Stimulated activated CD4-positive, alpha-beta T cell treated with anti-CD3 and anti-CD28 coated beads, Interleukin-2, amount 100 ng/mL, for 4 hours (primary cell): ENCODE results near the gene RTN4RL1.

Experiments
- DNase-seq: peaks from one replicate; pipeline ENCODE4 v3.0.0-alpha.2; 2020; ENCODE audit warnings: low read depth

The RTN4RL1 gene, protein sequence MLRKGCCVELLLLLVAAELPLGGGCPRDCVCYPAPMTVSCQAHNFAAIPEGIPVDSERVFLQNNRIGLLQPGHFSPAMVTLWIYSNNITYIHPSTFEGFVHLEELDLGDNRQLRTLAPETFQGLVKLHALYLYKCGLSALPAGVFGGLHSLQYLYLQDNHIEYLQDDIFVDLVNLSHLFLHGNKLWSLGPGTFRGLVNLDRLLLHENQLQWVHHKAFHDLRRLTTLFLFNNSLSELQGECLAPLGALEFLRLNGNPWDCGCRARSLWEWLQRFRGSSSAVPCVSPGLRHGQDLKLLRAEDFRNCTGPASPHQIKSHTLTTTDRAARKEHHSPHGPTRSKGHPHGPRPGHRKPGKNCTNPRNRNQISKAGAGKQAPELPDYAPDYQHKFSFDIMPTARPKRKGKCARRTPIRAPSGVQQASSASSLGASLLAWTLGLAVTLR

DNA sequence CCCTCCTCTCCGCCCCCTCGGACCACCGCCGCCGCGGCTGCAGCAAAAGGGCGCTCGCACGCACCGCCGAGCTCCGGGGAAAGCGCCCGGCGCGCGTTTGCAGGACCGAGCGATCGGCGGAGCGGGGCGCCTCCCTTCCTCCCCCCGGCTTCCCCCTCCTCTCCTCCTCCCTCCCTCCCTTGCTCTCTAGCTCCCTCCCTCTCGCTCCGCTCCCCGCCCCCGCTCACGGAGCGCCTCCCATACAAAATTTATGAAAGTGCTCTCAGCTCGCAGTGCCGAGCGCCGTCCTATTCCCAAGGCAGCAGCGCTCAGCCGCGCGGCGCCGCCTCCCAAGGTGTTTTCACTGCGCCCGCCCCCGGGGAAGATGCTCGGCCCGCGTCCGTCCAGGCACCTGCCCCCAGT, at the start of gene RTN4RL1:
Gene RTN4RL1 (minus strand): TSS at position 115 of the 402 bp plus-strand sequence. CDS start 469 bp downstream, outside the sequence.
- peak; percentile 77 for DNase-seq

GRCh38 chr17:2074919-2075318, 49.8 kb upstream of the RTN4RL1 start:
- no peak for DNase-seq

DNA sequence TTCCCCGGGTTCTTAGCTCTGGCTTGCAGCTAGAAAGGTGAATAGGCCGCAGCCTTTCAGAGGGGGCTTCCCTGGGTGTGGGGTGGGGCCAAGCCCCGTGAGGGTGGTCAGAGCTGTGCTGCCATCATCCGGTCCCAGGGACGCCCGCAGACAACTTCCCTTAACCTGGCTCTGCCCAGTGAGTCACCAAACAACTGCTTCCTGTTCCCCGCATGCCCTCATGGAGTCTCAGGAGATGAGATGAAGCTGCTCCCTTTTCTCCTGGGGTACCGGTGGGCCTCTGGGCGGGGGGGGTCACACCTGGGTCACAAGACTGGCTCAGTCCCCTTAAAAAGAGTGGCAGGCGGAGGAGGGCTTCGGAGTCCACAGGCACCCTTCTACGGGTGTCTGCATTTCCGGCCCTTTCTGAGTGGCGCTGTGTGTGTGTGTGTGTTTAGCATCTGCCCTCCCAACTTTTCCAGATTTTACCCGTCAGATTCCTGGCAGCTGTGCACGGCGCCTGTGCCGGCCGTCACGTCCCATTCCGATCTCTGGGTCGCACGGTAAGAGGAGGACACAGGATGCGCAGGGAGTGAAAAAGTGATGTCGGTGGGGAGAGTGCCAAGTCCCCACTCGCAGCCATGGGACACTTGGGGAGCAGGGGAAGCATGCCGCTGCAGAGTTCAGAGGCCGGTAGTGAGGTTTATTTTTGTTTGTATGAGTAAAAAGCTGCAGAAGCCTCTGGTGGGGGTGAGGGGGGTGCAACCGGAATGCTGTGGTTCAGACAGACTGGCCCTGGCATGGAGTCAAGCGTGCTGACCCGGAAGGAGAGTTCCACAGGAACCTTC, 46.5 kb upstream of the RTN4RL1 start:
- DNase-seq = no peak

- no peak for DNase-seq
These were observed 45.9 kb upstream of the RTN4RL1 start for GRCh38 chr17:2071024-2071385.

GRCh38 chr17:2070241-2071023, 45.3 kb upstream of the RTN4RL1 start:
- no peak for DNase-seq

- DNase-seq = no peak
These were observed 43.5 kb upstream of the RTN4RL1 start for GRCh38 chr17:2068519-2069051.

DNA sequence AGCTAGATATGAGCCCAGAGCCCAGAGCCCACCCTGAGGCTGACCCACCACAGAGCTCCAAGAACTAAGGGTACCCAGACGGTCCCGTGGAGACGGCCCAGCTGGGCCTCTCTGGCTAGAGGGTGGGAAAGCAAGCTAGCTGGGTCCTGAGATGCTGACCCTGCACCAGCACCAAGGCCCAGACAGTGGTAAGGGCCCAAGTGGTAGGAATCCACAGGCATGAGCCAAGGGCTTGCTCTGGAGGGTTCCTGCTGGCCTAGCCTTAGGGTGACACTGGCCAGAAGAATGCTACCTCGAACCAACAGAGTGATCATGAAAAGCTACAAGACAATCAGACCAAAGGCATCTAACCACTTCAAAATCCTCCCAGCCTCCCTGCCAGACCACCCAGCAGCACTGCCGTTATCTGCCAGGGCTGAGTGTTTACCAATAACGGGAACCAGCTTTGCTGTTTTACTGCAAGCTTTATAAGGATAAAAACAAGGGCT, 42.9 kb upstream of the RTN4RL1 start:
- no peak for DNase-seq

DNA sequence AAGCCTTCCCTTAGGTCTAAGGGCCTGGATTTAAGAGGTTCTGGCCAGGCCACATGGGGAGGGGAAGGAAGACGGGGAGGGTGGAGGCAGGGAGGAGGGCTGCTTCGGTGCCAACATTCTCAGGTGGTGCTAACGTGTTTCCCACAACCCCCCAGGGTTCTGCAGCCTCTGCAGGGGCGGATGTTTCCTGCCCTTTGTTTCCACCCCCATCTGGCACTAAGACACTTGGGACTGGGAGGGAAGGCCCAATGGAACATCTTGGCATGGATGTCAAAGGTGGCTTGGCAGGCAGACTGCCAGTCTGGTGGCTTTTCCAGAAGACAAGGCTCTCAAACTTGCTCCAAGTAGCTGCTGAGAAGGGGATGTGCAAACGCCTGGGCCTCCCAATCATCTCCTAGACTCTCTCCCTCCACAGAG, 42.5 kb upstream of the RTN4RL1 start:
- no peak for DNase-seq

GRCh38 chr17:2067048-2067561, 42.0 kb upstream of the RTN4RL1 start:
- DNase-seq = no peak

DNA sequence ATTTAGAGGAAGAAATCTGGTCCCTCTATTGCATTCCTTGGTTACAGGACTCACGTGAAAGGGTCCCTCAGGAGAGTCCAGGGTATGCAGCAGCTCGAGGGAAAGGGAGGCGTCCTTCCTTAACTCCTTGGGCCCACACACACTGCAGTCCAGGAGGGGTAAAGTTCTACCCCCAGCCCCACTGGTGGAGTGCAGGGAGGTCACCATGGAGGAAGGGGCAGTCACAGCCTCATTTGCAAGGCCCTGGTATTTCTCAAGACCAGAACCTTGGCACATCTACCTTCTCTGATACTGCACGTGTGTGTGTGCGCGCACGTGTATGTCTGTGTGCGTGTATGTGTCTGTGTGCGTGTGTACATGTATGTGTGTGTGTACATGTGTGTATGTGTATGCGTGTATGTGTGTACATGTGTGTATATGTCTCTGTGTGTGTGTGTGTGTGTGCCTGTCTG, 40.8 kb upstream of the RTN4RL1 start:
- no peak for DNase-seq

DNA sequence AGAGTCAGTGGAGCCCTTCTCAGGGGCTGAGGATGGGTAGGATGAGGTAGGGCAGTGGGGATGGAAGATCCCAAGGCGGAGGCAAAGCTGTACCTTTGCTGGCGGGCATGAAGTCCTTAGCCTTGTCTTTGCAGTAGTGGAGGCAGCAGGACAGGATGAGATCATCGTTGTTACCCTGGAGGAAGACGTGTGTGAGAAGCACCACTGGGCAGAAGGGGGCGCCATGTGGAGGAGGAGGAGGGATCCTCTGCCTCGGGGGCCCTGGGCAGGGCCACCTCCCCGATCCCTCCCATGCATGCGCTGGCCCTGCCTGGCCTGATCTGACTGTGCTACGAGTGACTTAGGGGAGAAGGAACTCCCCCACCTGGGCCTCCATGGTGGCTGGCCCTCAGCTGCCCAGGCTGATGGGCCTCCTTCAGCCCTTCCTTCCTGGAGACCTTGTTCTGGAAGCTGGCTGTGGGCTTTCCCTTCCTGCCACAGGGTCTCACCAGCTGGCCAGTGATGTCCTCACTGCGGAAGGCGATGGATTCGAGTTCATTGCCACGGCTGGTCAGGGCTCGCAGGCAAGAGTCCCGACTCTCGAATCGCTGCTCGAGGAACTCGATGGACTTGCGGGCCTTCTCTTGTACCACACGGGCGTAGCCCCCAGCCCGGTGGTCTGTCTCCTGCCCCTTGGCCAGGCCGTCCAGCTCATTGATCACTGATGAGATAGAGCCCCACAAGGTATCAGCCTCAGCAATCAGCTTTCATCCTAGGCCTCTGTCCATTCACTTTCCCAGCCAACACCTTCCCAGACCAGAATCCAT, 40.0 kb upstream of the RTN4RL1 start:
- no peak for DNase-seq

DNA sequence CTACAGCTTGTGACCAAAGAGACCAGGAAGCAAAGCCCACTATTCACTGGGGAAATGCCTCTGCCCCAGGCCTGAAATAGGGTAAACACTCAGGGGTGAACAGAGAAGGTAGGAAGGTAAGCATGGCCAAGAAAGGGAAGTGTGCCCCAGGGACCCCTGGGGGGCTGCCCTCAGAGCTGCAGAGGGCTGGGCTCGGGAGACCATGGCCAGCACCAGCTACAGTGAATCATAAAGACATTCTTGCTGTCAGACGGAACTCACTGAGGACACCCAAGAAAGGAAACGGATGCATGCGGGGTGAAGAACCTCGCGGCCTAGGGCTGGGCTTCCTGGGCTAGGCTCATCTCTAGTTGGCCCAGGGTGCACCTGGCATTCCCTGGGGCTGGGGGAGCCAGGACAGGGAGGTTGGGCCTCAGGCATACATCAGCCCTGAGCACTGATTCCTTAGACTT, 39.4 kb upstream of the RTN4RL1 start:
- no peak for DNase-seq

- no peak for DNase-seq
These were observed 39.0 kb upstream of the RTN4RL1 start for GRCh38 chr17:2064147-2064489.

GRCh38 chr17:2063261-2064146, 38.4 kb upstream of the RTN4RL1 start:
- no peak for DNase-seq

GRCh38 chr17:2062571-2063183, 37.5 kb upstream of the RTN4RL1 start:
- DNase-seq = no peak

DNA sequence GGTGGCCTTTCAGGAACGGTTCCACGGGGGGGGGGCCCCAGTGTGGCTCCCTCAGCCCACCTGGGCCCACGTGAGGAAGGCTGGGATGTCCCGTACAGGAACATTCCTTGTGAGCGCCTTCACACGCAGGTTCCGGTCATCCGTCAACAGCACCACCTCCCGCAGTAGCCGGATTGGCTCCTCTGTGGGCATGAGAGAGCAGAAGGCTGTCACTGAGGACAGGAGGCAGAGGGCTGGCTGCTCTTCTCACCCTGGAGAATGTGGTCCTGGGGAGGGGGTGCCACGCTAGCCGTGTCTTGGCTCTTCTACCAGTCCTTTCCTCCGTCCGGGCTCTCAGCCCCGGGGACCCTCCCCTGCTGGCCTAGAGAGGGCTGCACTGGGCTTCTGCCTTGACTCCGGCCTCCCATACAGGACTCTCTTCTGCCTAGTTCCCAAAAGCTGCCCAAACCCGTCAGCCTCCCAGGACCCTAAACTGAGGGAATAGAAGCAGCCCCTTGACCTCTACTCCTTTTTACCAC, 36.4 kb upstream of the RTN4RL1 start:
- no peak for DNase-seq

GRCh38 chr17:2060681-2061440, 35.7 kb upstream of the RTN4RL1 start:
- no peak for DNase-seq

- no peak for DNase-seq
These were observed 35.2 kb upstream of the RTN4RL1 start for GRCh38 chr17:2060385-2060658.
